Fibroblast of mammary gland (primary cell): ENCODE results near the gene GFPT2.

ENCODE experiments used
- DNase-seq: peaks from one replicate; pipeline ENCODE4 v3.0.0-alpha.2; 2010; ENCODE audit warnings: low read depth
- H3K4me3 ChIP-seq: 2 replicates; pipeline ENCODE4 v1.5.1; 2011; ENCODE audit warnings: low read depth, mild to moderate bottlenecking, low read length, moderate library complexity; ENCODE audit not compliant: control insufficient read depth
- TF ChIP-seq, protein P1 (sequence below): conservative IDR thresholded peaks from 2 replicates; pipeline ENCODE4 v1.5.1; 2011; ENCODE audit warnings: low read depth, low read length, inconsistent platforms; ENCODE audit not compliant: control insufficient read depth, insufficient read depth

The GFPT2 gene

DNA sequence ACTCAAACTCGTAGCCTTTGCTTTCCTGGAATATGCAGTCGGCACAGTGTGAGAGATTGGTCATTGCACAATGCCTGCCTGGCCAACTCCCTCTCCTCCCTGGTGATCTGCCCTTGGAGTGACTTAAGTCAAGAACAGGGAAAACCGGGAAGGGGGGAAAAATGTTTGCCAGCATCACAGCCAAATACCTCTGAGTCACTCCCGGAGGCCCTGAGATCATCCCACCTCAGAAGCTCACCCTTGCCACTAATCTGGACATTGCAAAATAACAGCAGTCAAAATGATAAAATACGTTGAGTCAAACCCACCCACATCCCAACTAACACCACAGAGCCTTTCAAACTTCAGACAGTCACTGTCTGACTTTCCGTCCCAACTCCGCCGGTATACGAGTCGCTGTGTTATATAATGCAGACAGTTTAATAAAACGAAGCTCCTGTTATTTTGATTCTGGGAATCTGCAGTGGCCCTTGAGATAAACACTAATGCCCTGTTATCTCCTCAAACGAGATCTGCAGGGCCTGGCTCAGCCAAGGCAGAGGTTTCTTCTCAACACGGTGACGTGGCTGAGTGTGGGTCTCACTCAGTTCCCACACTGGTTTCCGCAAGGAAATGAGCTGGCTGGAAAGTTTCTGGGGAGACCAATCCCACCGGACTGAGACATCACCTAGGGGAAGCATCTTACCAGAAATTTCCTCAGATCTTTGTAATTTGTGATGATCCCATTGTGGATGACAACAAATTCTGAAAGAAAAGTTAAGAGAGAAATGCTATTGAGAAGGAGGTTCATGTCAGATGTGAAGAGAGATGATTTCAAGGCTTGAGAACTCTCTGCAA, 22.1 kb downstream of the GFPT2 start:
- peak; percentile 100 for DNase-seq
- H3K4me3 ChIP-seq, result no peak overlapping the region
- TF ChIP-seq, protein P1, sequence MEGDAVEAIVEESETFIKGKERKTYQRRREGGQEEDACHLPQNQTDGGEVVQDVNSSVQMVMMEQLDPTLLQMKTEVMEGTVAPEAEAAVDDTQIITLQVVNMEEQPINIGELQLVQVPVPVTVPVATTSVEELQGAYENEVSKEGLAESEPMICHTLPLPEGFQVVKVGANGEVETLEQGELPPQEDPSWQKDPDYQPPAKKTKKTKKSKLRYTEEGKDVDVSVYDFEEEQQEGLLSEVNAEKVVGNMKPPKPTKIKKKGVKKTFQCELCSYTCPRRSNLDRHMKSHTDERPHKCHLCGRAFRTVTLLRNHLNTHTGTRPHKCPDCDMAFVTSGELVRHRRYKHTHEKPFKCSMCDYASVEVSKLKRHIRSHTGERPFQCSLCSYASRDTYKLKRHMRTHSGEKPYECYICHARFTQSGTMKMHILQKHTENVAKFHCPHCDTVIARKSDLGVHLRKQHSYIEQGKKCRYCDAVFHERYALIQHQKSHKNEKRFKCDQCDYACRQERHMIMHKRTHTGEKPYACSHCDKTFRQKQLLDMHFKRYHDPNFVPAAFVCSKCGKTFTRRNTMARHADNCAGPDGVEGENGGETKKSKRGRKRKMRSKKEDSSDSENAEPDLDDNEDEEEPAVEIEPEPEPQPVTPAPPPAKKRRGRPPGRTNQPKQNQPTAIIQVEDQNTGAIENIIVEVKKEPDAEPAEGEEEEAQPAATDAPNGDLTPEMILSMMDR, result no peak

DNA sequence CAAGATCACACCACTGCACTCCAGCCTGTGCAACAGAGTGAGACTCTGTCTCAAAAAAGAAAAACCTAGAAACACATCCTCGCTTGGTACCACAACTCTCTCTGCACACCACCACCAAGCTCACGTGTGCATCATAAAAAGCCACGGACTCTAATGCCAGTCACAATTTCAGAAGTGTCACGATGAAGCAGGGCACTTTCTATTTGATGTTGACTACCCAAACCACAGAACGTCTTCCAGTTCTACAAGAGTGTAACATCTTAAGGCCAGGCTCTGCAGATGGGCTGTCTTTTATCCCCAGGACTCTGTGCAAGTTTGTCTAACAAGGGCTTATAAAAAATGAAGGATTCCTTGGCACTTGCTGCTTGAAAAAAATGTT, 22.9 kb downstream of the GFPT2 start:
- DNase-seq, result no peak
- TF ChIP-seq, protein P1, result no peak
- H3K4me3 ChIP-seq, result no peak overlapping the region

DNA sequence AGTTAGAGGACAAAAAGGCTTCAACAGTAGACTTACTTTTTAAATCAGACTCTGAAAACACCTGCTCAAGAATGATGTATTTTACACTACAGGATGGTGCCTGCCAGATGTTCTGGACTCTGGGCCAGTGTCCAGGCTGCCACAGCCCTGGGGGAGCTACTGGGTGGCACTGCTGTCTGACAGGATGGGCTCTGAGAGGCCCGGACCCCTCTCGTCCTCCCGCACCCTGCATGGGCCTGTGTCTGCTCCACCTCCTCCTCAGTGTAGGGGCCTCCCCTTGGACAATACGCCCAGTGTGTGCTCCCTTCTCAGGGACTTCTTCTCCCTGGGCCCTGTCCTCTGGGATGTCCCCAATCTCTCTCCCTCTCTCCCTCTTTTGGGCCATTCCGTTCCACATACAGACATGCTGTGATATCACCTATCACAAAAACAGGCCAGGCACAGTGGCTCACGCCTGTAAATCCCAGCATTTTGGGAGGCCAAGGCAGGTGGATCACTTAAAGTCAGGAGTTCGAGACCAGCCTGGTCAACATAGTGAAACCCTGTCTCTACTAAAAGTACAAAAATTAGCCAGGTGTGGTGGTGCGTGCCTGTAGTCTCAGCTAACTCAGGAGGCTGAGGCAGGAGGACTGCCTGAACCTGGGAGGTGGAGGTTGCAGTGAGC, 23.4 kb downstream of the GFPT2 start:
- DNase-seq, result no peak
- H3K4me3 ChIP-seq, result no peak overlapping the region
- TF ChIP-seq, protein P1, result no peak

DNA sequence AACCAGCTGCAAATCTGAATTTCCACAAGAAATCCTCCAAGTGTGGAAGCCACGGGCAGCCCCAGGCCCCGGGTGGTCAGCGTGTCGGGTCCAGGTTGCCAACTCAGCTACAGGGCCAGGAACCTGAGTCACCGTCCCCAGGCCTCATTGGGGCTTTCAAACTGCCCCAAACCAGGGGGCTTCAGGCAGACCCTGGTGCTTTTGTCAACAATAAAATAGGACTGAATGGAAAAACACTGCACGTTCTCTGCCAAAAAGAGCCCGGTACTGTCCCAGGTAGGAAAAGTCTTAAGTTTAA, 24.0 kb downstream of the GFPT2 start:
- TF ChIP-seq, protein P1, result no peak
- DNase-seq, result no peak
- H3K4me3 ChIP-seq, result no peak overlapping the region

DNA sequence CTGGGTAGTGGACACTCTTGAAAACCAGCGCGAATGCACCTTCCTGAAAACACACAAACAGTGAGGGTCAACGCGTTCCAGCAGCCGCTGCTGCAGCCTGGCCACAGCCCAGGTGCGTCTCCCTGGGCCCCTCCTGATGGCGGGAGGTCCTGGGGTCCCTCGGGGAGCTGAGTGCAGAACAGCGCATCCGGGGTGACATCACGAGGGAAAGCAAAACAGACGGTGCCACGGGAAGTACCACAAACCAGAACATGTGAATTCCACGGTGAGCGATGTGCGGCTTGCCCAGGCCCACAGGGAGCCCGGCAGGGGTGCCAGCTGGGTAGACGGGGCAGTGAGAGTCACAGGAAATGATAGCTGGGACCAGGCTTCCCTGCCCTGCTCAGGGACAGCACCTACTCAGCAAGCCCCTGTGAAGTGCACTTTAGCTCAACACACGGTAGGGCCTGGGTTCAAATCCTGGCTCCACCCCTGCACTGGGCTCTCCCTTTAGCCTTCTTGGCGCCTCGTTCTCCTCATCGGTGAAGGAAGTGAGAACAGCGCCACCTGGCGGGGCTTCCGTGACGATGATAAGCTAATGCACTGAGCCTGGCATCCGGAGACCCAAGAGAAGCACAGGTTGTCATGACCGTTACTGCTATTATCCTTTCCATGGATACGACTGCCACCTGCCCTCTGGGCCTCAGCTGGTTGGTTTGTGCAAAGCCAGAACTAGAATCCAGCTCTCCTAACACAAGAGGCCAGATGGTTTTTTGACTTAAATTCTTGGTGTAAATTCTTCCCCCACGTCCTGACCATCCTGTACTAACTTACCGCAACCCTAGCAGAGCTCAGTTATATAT, 24.6 kb downstream of the GFPT2 start:
- peak; percentile 80 for DNase-seq
- TF ChIP-seq, protein P1, result peak; percentile 69
- H3K4me3 ChIP-seq, result no peak overlapping the region

DNA sequence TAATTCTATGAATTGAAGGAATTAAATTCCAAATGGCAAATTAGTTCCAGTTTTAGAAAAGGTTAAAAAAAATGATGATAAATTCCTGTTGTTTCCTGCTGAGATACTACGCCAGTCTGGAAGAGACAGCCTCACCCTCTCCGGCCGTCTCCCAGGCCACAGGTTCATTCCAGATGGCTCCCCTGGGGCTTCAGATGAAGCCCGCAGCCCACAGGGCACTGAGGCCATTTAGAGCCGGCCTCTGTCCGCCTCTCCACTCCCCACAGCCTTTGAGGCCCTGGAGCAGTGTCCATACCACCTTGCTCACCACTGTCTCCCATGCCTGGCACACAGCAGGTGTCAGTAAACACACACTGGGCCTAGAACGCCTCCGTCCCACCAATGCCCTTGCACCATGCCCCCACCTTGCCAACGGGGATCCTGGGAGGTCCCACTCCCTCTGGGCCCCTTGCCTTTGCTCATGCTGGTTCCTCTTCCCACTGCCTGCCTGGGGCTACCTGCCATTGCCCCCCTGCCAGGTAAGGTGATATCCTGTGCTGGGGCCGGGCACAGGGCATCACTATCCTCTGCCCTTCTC, 26.1 kb downstream of the GFPT2 start:
- no peak for DNase-seq
- TF ChIP-seq, protein P1, result no peak
- H3K4me3 ChIP-seq, result no peak overlapping the region
